Tongue (tissue), 2 donors: Measurements from ENCODE around the gene TMEM53. TPM values are rescaled to one million over a fixed set of nuclear protein-coding genes. Genes with fewer than 3 reads are reported as not detected.
"Not testable (repeated sequence)": the region's sequence is repeated elsewhere in the genome, so short reads cannot be mapped to it uniquely, and the experiment has no call there.

ENCODE experiments used
- DNase-seq: peaks from one replicate; pipeline ENCODE4 v3.0.0-alpha.2; 2015
- total RNA-seq: library from RNA; depleted of rRNA; stranded (reverse); fragments of >200 nt; gene quantifications from one replicate; pipeline ENCODE4 v1.2.3, GENCODE V29; 2014

Gene TMEM53
- 2.6 TPM for total RNA-seq

- peak; percentile 99 for DNase-seq
Observed at GRCh38 chr1:44674113-44675000, at the start of gene TMEM53, which contains the start of gene ARMH1. TSS of gene TMEM53 (minus strand) at chr1:44674481. CDS start at chr1:44674391, 90 bp downstream. TSS of gene ARMH1 (plus strand) at chr1:44674714. CDS start at chr1:44689698, 14,984 bp downstream.

GRCh38 chr1:44723496-44724295 lies 49.4 kb upstream of the TMEM53 start:
- DNase-seq, result no peak

GRCh38 chr1:44723064-44723463 lies 48.8 kb upstream of the TMEM53 start:
- DNase-seq, result no peak

GRCh38 chr1:44721485-44722361 lies 47.4 kb upstream of the TMEM53 start:
- DNase-seq, result peak; percentile 59

- DNase-seq, result no peak
Observed at GRCh38 chr1:44720281-44720680, 46.0 kb upstream of the TMEM53 start.

- DNase-seq, result no peak
Observed at GRCh38 chr1:44719318-44719717, 45.0 kb upstream of the TMEM53 start.

GRCh38 chr1:44718091-44718490 lies 43.8 kb upstream of the TMEM53 start:
- no peak for DNase-seq

- DNase-seq, result no peak
Observed at GRCh38 chr1:44717653-44718052, 43.4 kb upstream of the TMEM53 start.

GRCh38 chr1:44717156-44717555 lies 42.9 kb upstream of the TMEM53 start:
- no peak for DNase-seq

GRCh38 chr1:44714944-44715571 lies 40.8 kb upstream of the TMEM53 start:
- peak; percentile 84 for DNase-seq

- DNase-seq, result no peak
Observed at GRCh38 chr1:44714532-44714931, 40.3 kb upstream of the TMEM53 start.

- DNase-seq, result no peak
Observed at GRCh38 chr1:44713321-44713781, 39.1 kb upstream of the TMEM53 start.

GRCh38 chr1:44707959-44708831 lies 33.9 kb upstream of the TMEM53 start:
- DNase-seq, result peak; percentile 59

- DNase-seq, result no peak
Observed at GRCh38 chr1:44707112-44707881, 33.0 kb upstream of the TMEM53 start.

GRCh38 chr1:44705938-44706337 lies 31.7 kb upstream of the TMEM53 start:
- DNase-seq, result no peak

GRCh38 chr1:44705470-44705869 lies 31.2 kb upstream of the TMEM53 start:
- DNase-seq, result no peak

- DNase-seq, result peak; percentile 7
Observed at GRCh38 chr1:44701141-44701573, 26.9 kb upstream of the TMEM53 start.

- peak; percentile 30 for DNase-seq
Observed at GRCh38 chr1:44700573-44700972, 26.3 kb upstream of the TMEM53 start.

- not testable (repeated sequence) for DNase-seq
Observed at GRCh38 chr1:44699375-44699774, 25.1 kb upstream of the TMEM53 start.

GRCh38 chr1:44698138-44698537 lies 23.9 kb upstream of the TMEM53 start:
- no peak for DNase-seq
